ENCODE data around the gene SPATA31C1. TPM values are rescaled to one million over a fixed set of nuclear protein-coding genes. Genes with fewer than 3 reads are reported as not detected.

SPATA31C1 gene
- total RNA-seq, 1 experiment from 2014 or later, result 0.15 TPM

DNA sequence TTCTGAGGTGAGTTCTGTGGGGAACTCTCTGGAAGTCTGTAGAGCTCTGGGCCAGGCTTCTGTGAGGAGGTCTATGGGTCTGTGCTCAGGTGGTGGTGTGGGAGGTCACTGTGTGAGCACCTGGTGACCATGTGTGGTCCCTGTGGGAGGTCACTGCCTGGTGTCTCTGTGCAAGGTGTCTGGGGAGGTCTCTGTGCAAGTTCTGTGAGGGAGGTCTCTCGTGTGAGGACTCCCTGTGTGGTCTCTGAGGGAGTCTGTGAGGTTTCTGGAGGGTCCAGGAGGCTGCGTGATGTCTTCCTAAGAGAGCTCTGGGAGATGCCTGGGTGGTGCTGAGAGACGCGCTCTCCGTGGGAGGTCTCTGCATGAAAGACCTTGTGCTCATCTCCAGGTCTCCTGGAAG is 41.1 kb upstream of the SPATA31C1 start:
- Histone ChIP-seq H2BK20ac (ENCODE audit: low read depth, low read length, poor library complexity, severe bottlenecking) (no peak overlapping the region), H3K4me1 (ENCODE audit: insufficient read depth, low read length) (peaks cover 11% of the 10 kb centered on the region; the same call in 1 of the 2 replicates), H4K20me1 (ENCODE audit: control insufficient read depth, insufficient read depth, insufficient read length) (no peaks in the 10 kb centered on the region), H4K91ac (ENCODE audit: insufficient read length, low read depth, low read length) (no peak overlapping the region), H3K4ac (ENCODE audit: low read depth, low read length) (no peak overlapping the region), H3K79me2 (ENCODE audit: insufficient read depth, low read length) (no peaks in the 10 kb centered on the region), H3K23me2 (ENCODE audit: insufficient read length, low read depth, low read length, poor library complexity, severe bottlenecking) (no peaks in the 10 kb centered on the region), H3K18ac (ENCODE audit: insufficient read length, low read depth, low read length) (no peak overlapping the region), H3K56ac (ENCODE audit: insufficient read length, low read depth, low read length) (no peak overlapping the region), H3T11ph (ENCODE audit: low read length) (no peak overlapping the region), H2BK12ac (ENCODE audit: insufficient read length, low read depth, low read length) (no peak overlapping the region), H2AFZ (ENCODE audit: low read length) (no peak overlapping the region), H3K27ac (ENCODE audit: insufficient read length, low read depth, low read length) (no peak overlapping the region), H3K14ac (ENCODE audit: insufficient read depth, low read length) (no peak overlapping the region), H3K79me1 (ENCODE audit: insufficient read depth, low read depth, low read length, poor library complexity, severe bottlenecking) (no peaks in the 10 kb centered on the region), H4K5ac (ENCODE audit: insufficient read length, low read depth, low read length) (no peak overlapping the region), H3K27me3 (ENCODE audit: insufficient read depth, low read length) (no peaks in the 10 kb centered on the region), H3K4me2 (ENCODE audit: insufficient read depth, insufficient read length, low read length) (no peak overlapping the region), H2BK5ac (ENCODE audit: insufficient read length, low read length) (no peak overlapping the region), H2AK5ac (ENCODE audit: insufficient read length, low read length) (no peak overlapping the region), H4K8ac (replicated peaks; ENCODE audit: insufficient read length, low read depth, low read length) (no peak overlapping the region), H2BK15ac (ENCODE audit: low read depth, low read length) (no peak overlapping the region), H2BK120ac (ENCODE audit: low read depth, low read length, poor library complexity, severe bottlenecking) (no peak overlapping the region), H3K23ac (ENCODE audit: insufficient read length, low read depth, low read length) (no peak overlapping the region), H3K9me3 (ENCODE audit: control insufficient read depth, low read depth, low read length) (no peaks in the 10 kb centered on the region), H3K9ac (ENCODE audit: extremely low read depth, insufficient read length, low read length) (no peak overlapping the region)
- WGBS (ENCODE audit: extremely low coverage, insufficient read length, low lambda C conversion rate), result no CpG with 5 or more reads among the region's 5 CpGs
- Mint-ChIP-seq H3K9me3 (peaks cover 0 to 9% of the 10 kb centered on the region in 2 experiments; a peak in 2 of 5 replicates), H3K4me1 (peaks cover 34 to 35% of the 10 kb centered on the region in 2 experiments), H3K27me3 (ENCODE audit: low read depth) (peaks cover 3% of the 10 kb centered on the region), H3K4me3 (no peak overlapping the region), H3K27ac (peak overlapping the region in 1 of 3 experiments; percentile 78; a peak in 2 of 7 replicates), H3K36me3 (ENCODE audit: insufficient read depth in 1 of 3, low read depth in 3 of 3) (peaks cover 2 to 8% (median 3%) of the 10 kb centered on the region in 3 experiments; a peak in 4 of 7 replicates)
- TF ChIP-seq, protein P1, sequence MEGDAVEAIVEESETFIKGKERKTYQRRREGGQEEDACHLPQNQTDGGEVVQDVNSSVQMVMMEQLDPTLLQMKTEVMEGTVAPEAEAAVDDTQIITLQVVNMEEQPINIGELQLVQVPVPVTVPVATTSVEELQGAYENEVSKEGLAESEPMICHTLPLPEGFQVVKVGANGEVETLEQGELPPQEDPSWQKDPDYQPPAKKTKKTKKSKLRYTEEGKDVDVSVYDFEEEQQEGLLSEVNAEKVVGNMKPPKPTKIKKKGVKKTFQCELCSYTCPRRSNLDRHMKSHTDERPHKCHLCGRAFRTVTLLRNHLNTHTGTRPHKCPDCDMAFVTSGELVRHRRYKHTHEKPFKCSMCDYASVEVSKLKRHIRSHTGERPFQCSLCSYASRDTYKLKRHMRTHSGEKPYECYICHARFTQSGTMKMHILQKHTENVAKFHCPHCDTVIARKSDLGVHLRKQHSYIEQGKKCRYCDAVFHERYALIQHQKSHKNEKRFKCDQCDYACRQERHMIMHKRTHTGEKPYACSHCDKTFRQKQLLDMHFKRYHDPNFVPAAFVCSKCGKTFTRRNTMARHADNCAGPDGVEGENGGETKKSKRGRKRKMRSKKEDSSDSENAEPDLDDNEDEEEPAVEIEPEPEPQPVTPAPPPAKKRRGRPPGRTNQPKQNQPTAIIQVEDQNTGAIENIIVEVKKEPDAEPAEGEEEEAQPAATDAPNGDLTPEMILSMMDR (conservative IDR thresholded peaks at IDR 0.05), result no peak
- no peak for DNase-seq

Measured in H9 (cell line).